PFSK-1 (cell line): ENCODE measurements around the gene HIVEP2.

ENCODE experiments used
- POLR2AphosphoS5 ChIP-seq: IDR thresholded peaks from 2 replicates; pipeline ENCODE4 v1.6.1; 2012; ENCODE audit warnings: low read depth, mild to moderate bottlenecking, control low read depth, low read length, moderate library complexity
- TAF1 ChIP-seq: IDR thresholded peaks from 2 replicates; pipeline ENCODE4 v1.6.1; 2012; ENCODE audit warnings: low read length, control low read depth, borderline replicate concordance; ENCODE audit not compliant: insufficient read depth

- no peak for TF ChIP-seq POLR2AphosphoS5
- TF ChIP-seq TAF1: no peak
Measured at GRCh38 chr6:142944124-142945048, 590 bp downstream of the HIVEP2 start.
